Measurements from ENCODE around the gene CDC42EP1.
"Not testable (repeated sequence)": the region's sequence is repeated elsewhere in the genome, so short reads cannot be mapped to it uniquely, and the experiment has no call there.

The CDC42EP1 gene

GRCh38 chr22:37520776-37521191, 39.5 kb upstream of the CDC42EP1 start:
- no peaks in the 10 kb centered on the region for H3K9me3 ChIP-seq (ENCODE audit: control insufficient read depth in 2 of 2, low read length in 2 of 2)
- H3K9ac ChIP-seq (ENCODE audit: low read depth in 1 of 2, low read length in 2 of 2) = peak overlapping the region in 1 of 2 donors; percentile 23
- peak overlapping the region; percentile 31 to 48 for H3K27ac ChIP-seq (ENCODE audit: low read depth in 2 of 2, low read length in 2 of 2)
- peaks cover 2 to 4% of the 10 kb centered on the region in 2 donors for H3K36me3 ChIP-seq (ENCODE audit: control insufficient read depth in 2 of 2, insufficient read depth in 2 of 2, low read length in 2 of 2)
- H3K4me1 ChIP-seq (ENCODE audit: control insufficient read depth in 2 of 2, insufficient read depth in 2 of 2, low read length in 2 of 2) = peaks cover 22 to 37% of the 10 kb centered on the region in 2 donors
- no peaks in the 10 kb centered on the region for H3K27me3 ChIP-seq (ENCODE audit: control insufficient read depth in 2 of 2, insufficient read depth in 2 of 2, low read length in 2 of 2)
- no peak overlapping the region for H3K4me3 ChIP-seq (ENCODE audit: low read length in 2 of 2)

GRCh38 chr22:37521236-37521739, 39.0 kb upstream of the CDC42EP1 start:
- Histone ChIP-seq H3K27me3 (ENCODE audit: control insufficient read depth in 2 of 2, insufficient read depth in 2 of 2, low read length in 2 of 2) (no peaks in the 10 kb centered on the region), H3K4me3 (ENCODE audit: low read length in 2 of 2) (no peak overlapping the region), H3K4me1 (ENCODE audit: control insufficient read depth in 2 of 2, insufficient read depth in 2 of 2, low read length in 2 of 2) (peaks cover 22 to 35% of the 10 kb centered on the region in 2 donors), H3K36me3 (ENCODE audit: control insufficient read depth in 2 of 2, insufficient read depth in 2 of 2, low read length in 2 of 2) (no peaks in the 10 kb centered on the region), H3K9ac (ENCODE audit: low read depth in 1 of 2, low read length in 2 of 2) (peak overlapping the region in 1 of 2 donors; percentile 23), H3K27ac (ENCODE audit: low read depth in 2 of 2, low read length in 2 of 2) (peak overlapping the region; percentile 31 to 48), H3K9me3 (ENCODE audit: control insufficient read depth in 2 of 2, low read length in 2 of 2) (no peaks in the 10 kb centered on the region)

- Histone ChIP-seq H3K9ac (ENCODE audit: low read depth in 1 of 2, low read length in 2 of 2) (no peak overlapping the region), H3K36me3 (ENCODE audit: control insufficient read depth in 2 of 2, insufficient read depth in 2 of 2, low read length in 2 of 2) (no peaks in the 10 kb centered on the region), H3K4me1 (ENCODE audit: control insufficient read depth in 2 of 2, insufficient read depth in 2 of 2, low read length in 2 of 2) (peaks cover 22 to 35% of the 10 kb centered on the region in 2 donors), H3K4me3 (ENCODE audit: low read length in 2 of 2) (no peak overlapping the region), H3K27me3 (ENCODE audit: control insufficient read depth in 2 of 2, insufficient read depth in 2 of 2, low read length in 2 of 2) (no peaks in the 10 kb centered on the region), H3K27ac (ENCODE audit: low read depth in 2 of 2, low read length in 2 of 2) (no peak overlapping the region), H3K9me3 (ENCODE audit: control insufficient read depth in 2 of 2, low read length in 2 of 2) (no peaks in the 10 kb centered on the region)
These were observed 37.8 kb upstream of the CDC42EP1 start for GRCh38 chr22:37522482-37522881.

- no peaks in the 10 kb centered on the region for H3K9me3 ChIP-seq (ENCODE audit: control insufficient read depth in 2 of 2, low read length in 2 of 2)
- no peaks in the 10 kb centered on the region for H3K27me3 ChIP-seq (ENCODE audit: control insufficient read depth in 2 of 2, insufficient read depth in 2 of 2, low read length in 2 of 2)
- no peaks in the 10 kb centered on the region for H3K36me3 ChIP-seq (ENCODE audit: control insufficient read depth in 2 of 2, insufficient read depth in 2 of 2, low read length in 2 of 2)
- H3K9ac ChIP-seq (ENCODE audit: low read depth in 1 of 2, low read length in 2 of 2) = no peak overlapping the region
- peaks cover 15 to 26% of the 10 kb centered on the region in 2 donors for H3K4me1 ChIP-seq (ENCODE audit: control insufficient read depth in 2 of 2, insufficient read depth in 2 of 2, low read length in 2 of 2)
- H3K4me3 ChIP-seq (ENCODE audit: low read length in 2 of 2) = no peak overlapping the region
- no peak overlapping the region for H3K27ac ChIP-seq (ENCODE audit: low read depth in 2 of 2, low read length in 2 of 2)
These were observed 35.1 kb upstream of the CDC42EP1 start for GRCh38 chr22:37525073-37525745.

- H3K27me3 ChIP-seq (ENCODE audit: control insufficient read depth in 2 of 2, insufficient read depth in 2 of 2, low read length in 2 of 2) = no peaks in the 10 kb centered on the region
- H3K36me3 ChIP-seq (ENCODE audit: control insufficient read depth in 2 of 2, insufficient read depth in 2 of 2, low read length in 2 of 2) = no peaks in the 10 kb centered on the region
- peaks cover 12 to 24% of the 10 kb centered on the region in 2 donors for H3K4me1 ChIP-seq (ENCODE audit: control insufficient read depth in 2 of 2, insufficient read depth in 2 of 2, low read length in 2 of 2)
- no peaks in the 10 kb centered on the region for H3K9me3 ChIP-seq (ENCODE audit: control insufficient read depth in 2 of 2, low read length in 2 of 2)
- H3K4me3 ChIP-seq (ENCODE audit: low read length in 2 of 2) = no peak overlapping the region
- no peak overlapping the region for H3K27ac ChIP-seq (ENCODE audit: low read depth in 2 of 2, low read length in 2 of 2)
- no peak overlapping the region for H3K9ac ChIP-seq (ENCODE audit: low read depth in 1 of 2, low read length in 2 of 2)
These were observed 34.4 kb upstream of the CDC42EP1 start for GRCh38 chr22:37525746-37526350.

- H3K27ac ChIP-seq (ENCODE audit: low read depth in 2 of 2, low read length in 2 of 2) = no peak overlapping the region
- no peak overlapping the region for H3K9ac ChIP-seq (ENCODE audit: low read depth in 1 of 2, low read length in 2 of 2)
- peaks cover 7 to 19% of the 10 kb centered on the region in 2 donors for H3K4me1 ChIP-seq (ENCODE audit: control insufficient read depth in 2 of 2, insufficient read depth in 2 of 2, low read length in 2 of 2)
- H3K4me3 ChIP-seq (ENCODE audit: low read length in 2 of 2) = no peak overlapping the region
- H3K27me3 ChIP-seq (ENCODE audit: control insufficient read depth in 2 of 2, insufficient read depth in 2 of 2, low read length in 2 of 2) = no peaks in the 10 kb centered on the region
- H3K9me3 ChIP-seq (ENCODE audit: control insufficient read depth in 2 of 2, low read length in 2 of 2) = no peaks in the 10 kb centered on the region
- no peaks in the 10 kb centered on the region for H3K36me3 ChIP-seq (ENCODE audit: control insufficient read depth in 2 of 2, insufficient read depth in 2 of 2, low read length in 2 of 2)
These were observed 33.9 kb upstream of the CDC42EP1 start for GRCh38 chr22:37526376-37526775.

GRCh38 chr22:37527081-37527752, 33.1 kb upstream of the CDC42EP1 start:
- H3K36me3 ChIP-seq (ENCODE audit: control insufficient read depth in 2 of 2, insufficient read depth in 2 of 2, low read length in 2 of 2); H3K4me3 ChIP-seq (ENCODE audit: low read length in 2 of 2); H3K27ac ChIP-seq (ENCODE audit: low read depth in 2 of 2, low read length in 2 of 2); H3K9ac ChIP-seq (ENCODE audit: low read depth in 1 of 2, low read length in 2 of 2); H3K27me3 ChIP-seq (ENCODE audit: control insufficient read depth in 2 of 2, insufficient read depth in 2 of 2, low read length in 2 of 2); H3K9me3 ChIP-seq (ENCODE audit: control insufficient read depth in 2 of 2, low read length in 2 of 2): not testable (repeated sequence)
- peaks cover 7 to 12% of the 10 kb centered on the region in 2 donors for H3K4me1 ChIP-seq (ENCODE audit: control insufficient read depth in 2 of 2, insufficient read depth in 2 of 2, low read length in 2 of 2)

GRCh38 chr22:37527952-37528351, 32.3 kb upstream of the CDC42EP1 start:
- H3K27ac ChIP-seq (ENCODE audit: low read depth in 2 of 2, low read length in 2 of 2); H3K36me3 ChIP-seq (ENCODE audit: control insufficient read depth in 2 of 2, insufficient read depth in 2 of 2, low read length in 2 of 2); H3K4me3 ChIP-seq (ENCODE audit: low read length in 2 of 2); H3K27me3 ChIP-seq (ENCODE audit: control insufficient read depth in 2 of 2, insufficient read depth in 2 of 2, low read length in 2 of 2); H3K9me3 ChIP-seq (ENCODE audit: control insufficient read depth in 2 of 2, low read length in 2 of 2); H3K9ac ChIP-seq (ENCODE audit: low read depth in 1 of 2, low read length in 2 of 2): not testable (repeated sequence)
- H3K4me1 ChIP-seq (ENCODE audit: control insufficient read depth in 2 of 2, insufficient read depth in 2 of 2, low read length in 2 of 2) = peaks cover 7 to 12% of the 10 kb centered on the region in 2 donors

- Histone ChIP-seq H3K4me1 (ENCODE audit: control insufficient read depth in 2 of 2, insufficient read depth in 2 of 2, low read length in 2 of 2) (peaks cover 7 to 12% of the 10 kb centered on the region in 2 donors), H3K9ac (ENCODE audit: low read depth in 1 of 2, low read length in 2 of 2) (no peak overlapping the region), H3K9me3 (ENCODE audit: control insufficient read depth in 2 of 2, low read length in 2 of 2) (no peaks in the 10 kb centered on the region), H3K27me3 (ENCODE audit: control insufficient read depth in 2 of 2, insufficient read depth in 2 of 2, low read length in 2 of 2) (no peaks in the 10 kb centered on the region), H3K27ac (ENCODE audit: low read depth in 2 of 2, low read length in 2 of 2) (peak overlapping the region; percentile 50 to 56), H3K36me3 (ENCODE audit: control insufficient read depth in 2 of 2, insufficient read depth in 2 of 2, low read length in 2 of 2) (no peaks in the 10 kb centered on the region), H3K4me3 (ENCODE audit: low read length in 2 of 2) (no peak overlapping the region)
These were observed 30.5 kb upstream of the CDC42EP1 start for GRCh38 chr22:37529652-37530345.

All from mucosa of rectum (tissue), 2 donors.